Esophagus (tissue), 2 donors: ENCODE measurements around the gene SRL. TPM values are rescaled to one million over a fixed set of nuclear protein-coding genes. Genes with fewer than 3 reads are reported as not detected.
A peak's percentile ranks its signal among the peaks of the same experiment; 100 is the strongest.

ENCODE experiments used
- H3K27ac ChIP-seq, 2 donors: one replicate each; pipeline ENCODE4 v1.5.1; 2013; ENCODE audit warnings: low read depth in 2 of 2, mild to moderate bottlenecking in 2 of 2, inconsistent platforms in 1 of 2, low read length in 1 of 2, moderate library complexity in 1 of 2
- H3K27me3 ChIP-seq, 2 donors: one replicate each; pipeline ENCODE4 v1.6.1; 2013; ENCODE audit warnings: low read length in 2 of 2, control low read depth in 1 of 2, mild to moderate bottlenecking in 1 of 2; ENCODE audit not compliant: insufficient read depth in 2 of 2, control insufficient read depth in 1 of 2
- H3K36me3 ChIP-seq, 2 donors: one replicate each; pipeline ENCODE4 v1.6.1; 2013; ENCODE audit warnings: low read length in 1 of 2; ENCODE audit not compliant: control insufficient read depth in 2 of 2, insufficient read depth in 2 of 2
- H3K4me1 ChIP-seq, 2 donors: one replicate each; pipeline ENCODE4 v1.6.1; 2013; ENCODE audit warnings: low read length in 1 of 2; ENCODE audit not compliant: control insufficient read depth in 2 of 2, insufficient read depth in 2 of 2
- H3K4me3 ChIP-seq, 2 donors: one replicate each; pipeline ENCODE4 v1.5.1; 2013; ENCODE audit warnings: low read length in 2 of 2, mild to moderate bottlenecking in 2 of 2, low read depth in 1 of 2, moderate library complexity in 1 of 2
- H3K9me3 ChIP-seq, 2 donors: one replicate each; pipeline ENCODE4 v1.6.1; 2013; ENCODE audit warnings: mild to moderate bottlenecking in 2 of 2, low read depth in 1 of 2, low read length in 1 of 2, moderate library complexity in 1 of 2; ENCODE audit not compliant: control insufficient read depth in 2 of 2, insufficient read depth in 1 of 2
- WGBS, 2 donors: extraction: QIAGEN DNeasy Blood & Tissue Kit; methylation state at CpG; one replicate each; pipeline ENCODE4 v1.1.7; 2013; 5-methylcytosine and 5-hydroxymethylcytosine counted together
- polyA plus RNA-seq, 2 donors: library from polyadenylated mRNA; stranded (reverse); fragments of 200-250 nt; gene quantifications; one replicate each; pipeline ENCODE4 v1.2.3, GENCODE V29; 2013
- donor health status: healthy with polysubstance abuse.
- donor health status: Bipolar disorder and iron deficiency.

SRL gene
- polyA plus RNA-seq, 2 donors, result 0.16 to 0.22 TPM

DNA sequence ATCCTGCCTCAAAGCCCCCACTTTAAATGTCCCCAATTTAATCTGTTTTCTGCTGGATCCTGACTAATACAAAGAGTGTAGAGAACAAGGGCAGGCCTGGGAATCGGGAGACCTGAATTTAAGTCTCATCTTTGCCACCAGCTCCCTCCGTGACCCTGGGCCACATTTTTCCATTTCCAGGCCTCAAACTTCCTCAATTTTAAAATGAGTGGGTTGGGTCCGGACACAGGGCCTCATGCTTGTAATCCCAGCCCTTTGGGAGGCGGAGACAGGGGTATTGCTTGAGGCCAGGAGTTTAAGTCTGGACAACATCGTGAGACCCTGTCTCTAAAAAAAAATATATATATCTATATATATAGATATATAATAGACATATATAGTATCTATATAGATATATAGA is 61.4 kb downstream of the SRL start:
- Histone ChIP-seq H3K27ac (no peak overlapping the region), H3K4me3 (no peak overlapping the region), H3K9me3 (no peaks in the 10 kb centered on the region), H3K4me1 (peaks cover 5 to 14% of the 10 kb centered on the region in 2 donors), H3K36me3 (no peaks in the 10 kb centered on the region), H3K27me3 (no peaks in the 10 kb centered on the region)
- WGBS, 2 donors, result 77 to 84% methylated on average over 5 of the region's 5 CpGs

DNA sequence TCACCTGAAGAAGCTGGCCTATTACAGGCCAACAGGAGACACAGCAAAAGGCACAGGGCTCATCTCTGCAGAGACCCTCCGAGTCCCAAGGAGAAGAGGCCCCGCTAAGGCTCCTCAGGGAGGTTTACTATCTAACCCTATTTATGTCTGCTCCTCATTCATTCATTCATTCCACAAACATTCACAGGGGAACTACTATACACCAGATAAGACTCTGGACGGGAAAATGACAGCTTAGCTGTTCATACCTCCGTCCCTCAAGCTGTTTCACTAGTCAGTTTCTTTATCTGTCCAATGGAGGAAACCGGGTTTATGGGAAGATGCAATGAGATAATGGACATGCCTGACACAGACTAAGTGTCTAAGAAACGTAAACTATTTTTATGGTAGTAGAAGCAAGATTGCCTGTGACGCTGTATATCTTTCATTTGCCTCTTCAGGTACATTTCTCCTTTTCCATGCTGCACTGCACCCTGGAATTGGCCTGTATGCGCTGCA is 62.1 kb downstream of the SRL start:
- Histone ChIP-seq H3K4me1 (peaks cover 5 to 14% of the 10 kb centered on the region in 2 donors), H3K27me3 (no peaks in the 10 kb centered on the region), H3K4me3 (no peak overlapping the region), H3K9me3 (no peaks in the 10 kb centered on the region), H3K27ac (peak overlapping the region in 1 of 2 donors; percentile 14), H3K36me3 (no peaks in the 10 kb centered on the region)
- WGBS, 2 donors, result 89 to 90% methylated on average over 8 of the region's 8 CpGs

DNA sequence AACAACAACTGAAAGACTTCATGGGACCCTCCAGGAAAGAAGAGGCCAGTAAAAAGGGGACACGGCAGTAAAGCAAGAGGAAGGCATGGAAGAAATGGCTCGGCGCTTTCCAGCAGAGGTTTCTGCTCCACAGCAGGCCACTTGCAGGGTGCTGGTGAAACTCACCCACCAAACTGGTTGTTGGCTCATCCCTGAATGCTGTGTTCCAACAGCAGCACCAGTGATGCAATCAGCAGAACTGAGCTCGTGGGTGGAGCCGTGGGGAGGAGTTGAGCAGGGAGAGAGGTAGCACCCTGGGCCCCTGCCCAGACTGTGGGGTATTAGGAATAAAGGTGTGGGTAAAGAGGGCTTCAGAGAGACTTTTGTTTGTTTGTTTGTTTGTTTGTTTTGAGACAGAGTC is 62.9 kb downstream of the SRL start:
- no peaks in the 10 kb centered on the region for H3K27me3 ChIP-seq
- peaks cover 2 to 7% of the 10 kb centered on the region in 2 donors for H3K4me1 ChIP-seq
- no peaks in the 10 kb centered on the region for H3K9me3 ChIP-seq
- no peak overlapping the region for H3K4me3 ChIP-seq
- peak overlapping the region in 1 of 2 donors; percentile 78 for H3K27ac ChIP-seq
- WGBS, 2 donors, result 51 to 71% methylated on average over 5 of the region's 5 CpGs
- no peaks in the 10 kb centered on the region for H3K36me3 ChIP-seq

DNA sequence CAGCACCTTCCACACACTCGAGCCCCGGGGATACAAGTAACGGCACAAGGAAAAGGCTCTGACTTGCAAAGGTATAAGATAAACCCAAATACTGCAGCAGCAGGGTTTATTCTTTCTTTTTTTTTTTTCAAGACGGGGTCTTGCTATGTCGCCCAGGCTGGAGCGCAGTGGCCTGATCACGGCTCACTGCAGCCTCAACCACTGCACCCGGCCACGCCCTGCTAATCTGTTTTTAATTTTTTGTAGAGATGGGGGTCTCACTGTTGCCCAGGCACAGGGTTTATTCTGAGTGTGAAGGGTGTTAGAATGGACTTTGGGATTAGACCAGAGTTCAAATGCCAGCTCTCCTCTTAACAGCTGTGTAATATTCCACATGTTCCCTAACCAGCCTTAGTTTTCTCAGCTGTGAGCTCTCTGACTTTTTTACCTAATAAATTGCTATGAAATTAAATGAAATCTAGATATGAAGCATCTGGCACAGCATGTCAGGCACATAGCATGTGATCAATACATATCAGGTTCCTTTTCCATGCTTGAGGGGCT is 63.3 kb downstream of the SRL start:
- Histone ChIP-seq H3K4me3 (no peak overlapping the region), H3K4me1 (peaks cover 2 to 6% of the 10 kb centered on the region in 2 donors), H3K9me3 (no peaks in the 10 kb centered on the region), H3K36me3 (no peaks in the 10 kb centered on the region), H3K27me3 (no peaks in the 10 kb centered on the region), H3K27ac (peak overlapping the region; percentile 50 to 78)
- WGBS, 2 donors, result 88 to 97% methylated on average over 9 of the region's 9 CpGs

DNA sequence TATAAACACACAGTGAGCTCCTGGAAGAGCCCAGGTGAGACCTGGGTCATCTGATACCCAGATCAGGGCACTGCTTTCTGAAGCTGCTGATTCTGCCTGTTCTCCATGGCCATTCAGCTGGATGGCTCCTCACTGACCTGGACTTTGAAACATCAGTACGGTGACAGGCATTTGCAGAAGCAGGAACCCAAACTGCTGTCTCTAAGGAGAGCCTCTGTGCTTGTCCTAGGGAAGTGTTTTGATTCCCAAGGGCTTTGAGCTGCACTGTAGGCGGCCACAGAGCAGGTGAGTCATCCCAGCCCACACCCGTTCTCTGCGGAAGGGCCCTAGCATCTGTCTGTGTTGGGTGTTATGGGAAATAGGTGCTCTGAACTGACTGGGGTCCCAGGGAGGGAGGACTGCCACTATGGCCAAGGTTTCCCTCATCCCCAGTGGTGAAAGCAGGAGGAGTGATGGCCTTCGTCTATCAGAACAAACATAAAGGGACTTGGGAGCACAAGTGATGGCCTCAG is 64.9 kb downstream of the SRL start:
- Histone ChIP-seq H3K9me3 (no peaks in the 10 kb centered on the region), H3K4me1 (peaks cover 2 to 6% of the 10 kb centered on the region in 2 donors), H3K27ac (peak overlapping the region; percentile 50 to 61), H3K4me3 (no peak overlapping the region), H3K27me3 (no peaks in the 10 kb centered on the region), H3K36me3 (no peaks in the 10 kb centered on the region)
- WGBS, 2 donors, result 42 to 47% methylated on average over 5 of the region's 5 CpGs

DNA sequence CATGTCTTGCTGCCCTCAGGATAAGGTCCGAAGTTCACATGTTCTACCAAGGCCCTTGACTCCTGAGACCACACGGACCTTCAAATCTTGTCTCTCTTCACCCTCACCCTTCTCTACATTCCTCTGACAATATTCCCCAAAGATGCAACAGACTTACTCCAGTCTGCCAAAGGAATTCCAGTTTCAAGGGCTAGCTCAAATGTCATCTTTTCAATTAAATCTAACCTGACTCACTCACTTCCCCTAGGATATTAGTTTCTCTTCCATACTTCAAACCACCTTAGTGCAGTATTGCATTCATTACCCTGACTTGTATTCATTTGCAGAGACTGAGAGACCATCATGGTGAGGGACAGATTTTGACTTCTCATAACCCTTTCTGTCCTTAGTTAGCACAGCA is 66.0 kb downstream of the SRL start:
- no peaks in the 10 kb centered on the region for H3K27me3 ChIP-seq

DNA sequence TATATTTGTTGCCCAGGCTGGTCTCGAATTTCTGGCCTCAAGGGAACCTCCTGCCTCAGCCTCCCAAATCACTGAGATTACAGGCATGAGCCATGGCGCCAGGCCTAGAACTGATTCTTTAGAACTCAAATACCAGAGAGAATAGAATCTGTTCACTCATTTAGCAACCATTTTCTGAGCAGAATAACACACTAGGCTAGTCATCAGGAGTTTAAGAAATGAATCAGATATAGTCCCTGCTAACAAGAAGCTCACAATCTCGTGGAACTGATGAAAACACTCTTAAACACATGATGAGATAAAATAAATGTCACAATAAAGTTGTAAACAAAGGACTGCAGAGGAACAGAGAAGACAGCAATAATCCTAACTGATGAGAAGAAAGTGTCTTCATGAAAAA is 69.8 kb downstream of the SRL start:
- H3K27ac ChIP-seq, result no peak overlapping the region
- no peaks in the 10 kb centered on the region for H3K27me3 ChIP-seq
- H3K36me3 ChIP-seq, result no peaks in the 10 kb centered on the region
- peaks cover 0 to 3% of the 10 kb centered on the region in 2 donors for H3K4me1 ChIP-seq
- H3K4me3 ChIP-seq, result no peak overlapping the region
- 79% methylated on average over 3 of the region's 3 CpGs for WGBS, 2 donors
- H3K9me3 ChIP-seq, result no peaks in the 10 kb centered on the region

More for the DNA sequence above, 66.0 kb downstream of the SRL start:
- H3K36me3 ChIP-seq, result no peaks in the 10 kb centered on the region
- no peak overlapping the region for H3K4me3 ChIP-seq
- 91% methylated on average over 2 of the region's 2 CpGs for WGBS, 2 donors
- no peak overlapping the region for H3K27ac ChIP-seq
- H3K4me1 ChIP-seq, result peaks cover 2 to 6% of the 10 kb centered on the region in 2 donors
- H3K9me3 ChIP-seq, result no peaks in the 10 kb centered on the region

DNA sequence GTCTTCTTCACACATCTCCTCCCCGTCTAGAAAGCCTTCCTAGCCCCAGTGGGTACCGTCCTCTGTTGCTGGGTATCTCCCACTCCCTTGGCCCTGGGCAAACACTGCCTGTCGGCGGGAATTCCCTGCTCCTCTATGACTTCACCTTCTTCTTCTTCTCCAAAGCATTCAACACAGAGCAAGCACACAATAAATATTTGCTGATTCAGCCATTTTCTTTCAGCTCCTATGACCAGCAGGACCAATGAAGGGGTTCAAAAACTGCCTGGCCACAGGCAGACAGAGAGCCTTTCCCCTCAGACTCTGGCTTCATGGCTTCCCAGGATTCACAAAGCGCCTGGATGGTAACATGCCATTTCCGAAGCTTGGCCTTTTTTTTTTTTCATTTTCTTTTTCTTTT is 72.5 kb downstream of the SRL start:
- Histone ChIP-seq H3K4me1 (no peaks in the 10 kb centered on the region), H3K4me3 (no peak overlapping the region), H3K27me3 (no peaks in the 10 kb centered on the region), H3K9me3 (no peaks in the 10 kb centered on the region), H3K27ac (no peak overlapping the region), H3K36me3 (no peaks in the 10 kb centered on the region)
- WGBS, 2 donors, result 88 to 91% methylated on average over 6 of the region's 6 CpGs

DNA sequence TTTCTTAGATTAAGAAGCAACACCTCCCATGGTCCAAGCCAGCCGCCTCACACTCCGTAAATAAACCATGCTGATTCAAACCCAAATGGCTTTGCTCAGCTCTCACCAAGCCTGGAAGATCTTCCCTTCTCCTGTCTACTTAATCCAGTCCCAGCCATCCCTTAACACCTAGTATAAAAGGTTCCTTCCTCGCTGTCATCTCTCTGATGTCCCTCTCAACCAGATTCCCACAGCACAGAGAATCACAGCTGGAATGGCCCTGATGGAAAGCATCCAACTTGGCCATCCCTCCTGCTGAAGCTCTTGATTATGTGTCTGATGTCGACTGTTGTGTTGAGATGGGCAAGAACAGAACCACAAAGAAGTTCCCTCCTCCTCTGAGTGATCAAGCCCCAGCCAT is 75.1 kb downstream of the SRL start:
- WGBS, 2 donors, result 86 to 89% methylated on average over 4 of the region's 4 CpGs
- Histone ChIP-seq H3K36me3 (no peaks in the 10 kb centered on the region), H3K4me1 (no peaks in the 10 kb centered on the region), H3K27ac (no peak overlapping the region), H3K27me3 (no peaks in the 10 kb centered on the region), H3K4me3 (no peak overlapping the region), H3K9me3 (no peaks in the 10 kb centered on the region)
